HG02571 (cell line): Measurements from ENCODE around the gene NCKAP5.

Source experiments
- ATAC-seq: cut with Tn5 transposase; IDR thresholded peaks from one replicate; pipeline ENCODE4 v1.9.1; 2021; ENCODE audit warnings: mild to moderate bottlenecking, moderate library complexity; ENCODE audit not compliant: unreplicated experiment

NCKAP5 gene

DNA sequence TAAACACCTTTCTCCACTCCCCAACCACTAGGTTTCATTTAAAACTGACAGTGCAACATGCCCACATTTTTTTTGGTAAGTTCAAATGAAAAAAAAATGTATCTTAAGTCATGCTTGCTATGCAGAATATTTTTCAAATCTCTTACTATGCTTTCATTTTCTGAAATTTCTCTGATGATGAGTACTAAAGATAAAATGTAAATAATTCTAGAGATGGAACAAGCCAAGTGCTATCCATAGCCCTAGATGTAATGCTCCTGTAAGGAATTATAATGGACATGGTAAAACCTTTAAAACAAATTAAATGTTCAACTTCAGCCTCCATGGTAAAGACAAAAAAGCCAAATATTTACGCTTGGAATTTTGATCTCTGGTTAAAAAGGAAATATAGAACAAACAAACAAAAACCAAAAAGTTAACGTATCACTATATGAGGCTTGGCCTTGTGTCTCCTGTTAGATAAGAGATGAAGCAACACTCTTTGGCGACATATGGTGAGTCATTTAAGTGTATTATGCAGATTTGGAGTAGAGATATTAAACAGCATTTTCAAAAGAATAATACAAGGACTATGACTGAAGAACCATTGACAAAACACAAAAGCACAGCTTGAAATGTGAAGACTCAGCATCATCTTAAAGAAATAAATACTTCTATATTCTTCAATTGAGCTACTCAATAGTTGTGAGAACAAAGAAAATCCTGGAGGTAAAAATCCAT is 506.2 kb downstream of the NCKAP5 start:
- no peak for ATAC-seq

DNA sequence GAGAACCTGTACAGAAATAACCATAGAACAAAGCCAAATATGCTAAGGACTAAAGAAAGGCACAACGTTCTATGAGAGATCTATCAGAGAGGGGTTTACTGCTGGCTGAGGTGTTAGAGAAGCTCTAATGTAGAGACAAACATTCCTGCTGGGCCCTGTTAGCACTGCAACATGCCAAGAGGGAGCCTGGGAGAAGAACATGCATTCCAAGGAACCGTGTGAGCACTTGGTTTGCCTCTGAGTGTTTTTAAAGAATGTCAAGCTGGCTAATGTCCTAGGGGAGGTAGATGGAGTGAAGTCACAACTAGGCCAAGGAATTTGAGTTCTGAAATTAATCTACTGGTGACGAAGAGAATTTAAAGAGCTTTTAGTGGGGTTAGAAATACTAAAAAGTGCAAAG is 514.0 kb downstream of the NCKAP5 start:
- no peak for ATAC-seq

DNA sequence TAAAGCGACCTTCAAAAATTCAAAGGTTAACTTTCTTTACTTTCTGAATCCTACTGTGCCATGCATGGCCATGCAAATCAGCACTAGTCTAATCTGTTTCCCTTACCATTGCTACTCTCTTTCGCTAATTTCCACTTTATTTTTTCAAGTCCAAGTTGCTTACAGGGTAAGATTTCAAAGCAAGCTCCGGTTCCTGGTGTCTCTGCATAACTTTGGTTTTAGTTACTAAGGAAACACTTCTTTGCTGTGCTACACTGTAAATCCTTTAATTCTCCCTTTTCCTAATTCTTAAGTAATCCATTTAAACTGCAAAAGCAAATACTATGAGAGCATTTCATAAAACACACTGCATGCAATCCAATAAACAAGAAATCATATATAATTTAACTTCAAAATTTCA is 514.7 kb downstream of the NCKAP5 start:
- ATAC-seq = no peak

DNA sequence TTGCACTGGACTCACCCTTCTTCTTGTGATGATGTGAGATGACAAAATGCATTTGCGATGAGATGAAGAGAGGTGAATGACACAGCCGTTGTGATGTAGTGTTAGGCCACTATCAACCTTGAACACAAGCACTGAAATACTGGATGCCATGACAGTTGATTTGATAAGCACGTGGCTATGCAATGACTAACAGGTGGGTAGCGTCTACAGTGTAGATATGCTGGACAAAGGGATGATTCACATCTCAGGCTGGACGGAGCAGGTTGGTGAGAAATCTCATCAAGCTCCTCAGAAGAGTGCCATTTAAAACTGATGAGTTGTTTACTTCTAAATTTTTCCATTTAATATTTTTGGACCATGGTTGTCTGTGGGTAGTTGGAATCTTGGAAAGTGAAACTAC is 522.5 kb downstream of the NCKAP5 start:
- ATAC-seq = no peak

DNA sequence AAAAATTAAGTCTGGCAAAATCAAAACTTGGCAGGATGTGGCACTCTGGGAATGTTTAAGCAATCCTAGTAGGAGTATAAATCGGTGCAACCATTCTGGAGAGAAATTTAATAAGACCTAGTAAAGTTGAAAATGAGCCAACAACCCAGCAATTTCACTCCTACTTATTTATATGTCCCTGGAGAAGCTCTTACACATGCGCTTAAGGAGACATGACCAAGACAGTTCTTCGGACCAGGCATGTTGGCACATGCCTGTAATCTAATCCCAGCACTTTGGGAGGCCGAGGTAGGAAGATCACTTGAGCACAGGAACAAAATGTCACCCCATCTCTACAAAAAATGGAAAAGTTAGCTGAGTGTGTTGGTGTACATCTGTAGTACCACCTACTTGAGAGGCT is 523.7 kb downstream of the NCKAP5 start:
- ATAC-seq = no peak

- ATAC-seq = no peak
Measured at GRCh38 chr2:133040170-133040569, 528.1 kb downstream of the NCKAP5 start.

GRCh38 chr2:133039531-133039930 is 528.7 kb downstream of the NCKAP5 start:
- ATAC-seq = no peak

DNA sequence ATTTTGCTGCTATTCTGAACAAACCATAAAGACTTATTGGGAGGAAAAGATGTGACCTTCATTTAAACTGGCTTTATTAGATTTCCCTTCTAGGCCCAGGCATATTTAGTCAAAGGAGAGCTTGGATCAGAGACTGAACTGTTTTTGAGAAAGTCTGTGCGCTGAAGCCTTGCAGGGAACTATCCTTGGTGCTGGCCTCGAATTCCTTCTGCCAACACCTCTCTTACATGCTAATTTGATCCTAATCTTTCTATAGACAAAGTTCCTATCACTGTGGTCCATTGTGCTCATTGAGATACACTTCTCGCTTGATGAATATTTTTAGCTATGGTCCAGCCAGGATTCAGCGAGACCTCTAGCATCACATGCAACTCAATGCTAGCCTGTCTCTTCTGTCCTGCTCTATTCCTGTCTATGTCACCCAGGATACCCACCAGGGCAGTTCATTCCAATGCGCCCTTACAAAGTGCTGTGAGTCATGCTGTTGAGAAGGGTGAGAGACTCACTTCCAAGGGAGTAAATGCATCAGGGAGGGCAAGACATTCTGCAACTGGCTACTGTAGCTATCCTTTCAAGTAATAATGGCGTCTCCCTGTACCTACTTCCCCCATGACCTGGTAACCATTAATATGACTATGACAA is 541.6 kb downstream of the NCKAP5 start:
- ATAC-seq = no peak

DNA sequence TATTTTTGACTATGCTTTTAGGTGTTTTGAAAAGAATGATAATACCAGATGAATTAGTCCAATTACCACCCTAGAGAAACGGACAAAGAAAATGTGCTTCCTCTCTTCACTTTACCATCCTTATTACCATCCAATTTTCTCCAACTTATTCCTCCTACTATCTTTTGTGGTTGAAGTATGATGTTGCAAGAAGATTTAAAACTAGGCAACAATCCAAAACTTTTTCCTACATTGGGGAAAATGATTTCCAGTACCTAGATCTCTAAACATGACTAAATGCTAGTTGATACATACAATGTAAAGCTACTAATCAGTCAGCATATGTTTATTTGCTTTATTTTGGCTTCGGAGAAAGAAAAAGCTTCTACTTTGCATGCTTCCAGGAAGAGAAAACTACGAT is 543.3 kb downstream of the NCKAP5 start:
- no peak for ATAC-seq

DNA sequence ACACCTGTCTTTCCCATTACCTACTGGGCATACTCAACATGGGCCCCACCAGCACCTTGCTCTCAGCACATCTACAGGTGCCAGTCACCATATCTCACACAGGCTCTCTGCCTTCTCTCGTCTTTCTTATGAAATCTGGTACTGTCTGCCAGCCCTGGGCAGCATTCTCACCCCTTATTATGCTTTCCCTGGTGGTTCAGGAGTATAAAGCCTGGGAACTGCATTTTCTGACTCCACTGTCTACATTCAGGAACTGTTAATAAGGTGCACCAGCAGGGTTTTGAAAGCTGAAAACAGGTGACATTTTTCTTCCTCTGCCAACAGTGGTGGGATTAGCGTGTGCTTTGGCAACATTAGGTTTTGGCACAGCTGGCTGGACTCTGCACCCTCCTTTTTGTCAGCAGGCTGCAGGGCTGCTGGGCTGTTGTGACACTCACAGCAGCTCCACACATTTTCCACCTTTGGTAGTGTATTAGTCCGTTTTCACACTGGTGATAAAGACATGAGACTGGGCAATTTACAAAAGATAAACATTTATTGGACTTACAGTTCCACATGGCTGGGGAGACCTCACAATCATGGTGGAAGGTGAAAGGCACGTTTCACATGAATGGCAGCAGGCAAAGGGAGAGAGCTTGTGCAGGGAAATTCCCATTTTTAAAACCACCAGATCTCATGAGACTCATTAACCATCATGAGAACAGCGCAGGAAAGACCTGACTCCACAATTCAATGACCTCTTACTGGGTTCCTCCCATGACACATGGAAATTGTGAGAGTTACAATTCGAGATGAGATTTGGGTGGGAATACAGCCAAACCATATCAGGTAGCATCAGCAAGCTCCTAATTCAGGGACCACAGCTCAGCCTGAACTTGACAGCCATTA is 555.2 kb downstream of the NCKAP5 start:
- ATAC-seq = no peak

GRCh38 chr2:133004623-133005022 is 563.6 kb downstream of the NCKAP5 start:
- no peak for ATAC-seq

DNA sequence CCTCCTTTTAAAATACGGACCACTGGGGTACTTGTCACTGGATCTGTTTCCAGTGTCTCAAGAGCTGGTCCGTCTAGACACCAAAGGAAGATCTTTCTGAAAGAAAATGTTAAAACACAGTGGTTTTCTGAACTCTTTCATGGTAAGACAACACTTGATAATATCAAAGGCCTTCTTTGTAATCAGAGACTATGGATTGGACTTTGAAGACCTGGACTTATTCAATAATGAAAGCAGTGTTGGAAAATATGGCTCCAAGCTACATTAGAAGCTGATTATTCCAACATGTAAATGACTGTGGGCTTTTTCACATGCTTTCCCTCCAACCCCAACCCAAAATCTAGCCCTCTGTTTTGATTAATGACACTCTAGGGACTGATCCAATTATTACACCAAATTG is 568.8 kb downstream of the NCKAP5 start:
- ATAC-seq = no peak

GRCh38 chr2:132998221-132998620 is 570.0 kb downstream of the NCKAP5 start:
- ATAC-seq = no peak

GRCh38 chr2:132991471-132992045 is 576.7 kb downstream of the NCKAP5 start:
- no peak for ATAC-seq

DNA sequence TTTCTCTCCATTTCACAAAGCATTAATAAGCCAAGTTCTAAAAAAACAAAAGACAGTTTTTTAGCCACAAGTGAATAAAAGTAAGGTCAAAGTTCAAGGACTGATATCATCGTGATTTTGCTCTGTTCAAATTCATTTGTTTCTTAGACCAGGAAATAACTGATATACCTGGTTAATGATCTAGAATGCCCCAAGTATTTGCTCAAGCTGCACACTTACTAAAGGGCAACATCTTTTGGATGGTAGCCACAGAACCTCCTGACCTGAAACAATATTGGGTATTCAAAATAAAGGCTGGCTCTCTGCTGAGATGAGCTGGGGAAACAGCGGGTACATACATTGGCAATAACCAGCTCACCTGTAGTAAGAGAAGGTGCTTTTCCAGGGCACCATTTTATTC is 583.5 kb downstream of the NCKAP5 start:
- ATAC-seq = no peak

DNA sequence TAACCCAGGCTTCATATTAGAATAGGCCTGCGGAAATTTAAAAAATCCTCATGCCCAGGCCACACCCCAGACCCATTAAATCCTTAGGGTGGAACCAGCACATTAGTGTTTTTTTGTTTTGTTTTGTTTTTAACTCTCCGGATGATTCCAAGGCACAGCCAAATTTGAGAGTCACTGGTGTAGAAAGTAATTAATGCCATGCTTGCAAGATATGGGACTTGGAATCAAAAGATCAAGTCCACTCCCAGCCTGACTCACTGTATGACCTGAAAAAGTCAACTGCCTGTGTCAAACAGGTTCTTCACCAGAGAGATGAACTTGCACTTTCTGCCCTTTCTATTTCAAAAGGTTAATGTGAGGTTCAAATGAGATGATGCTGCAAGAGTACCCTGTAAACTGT is 588.0 kb downstream of the NCKAP5 start:
- ATAC-seq = no peak

- no peak for ATAC-seq
Measured at GRCh38 chr2:132979339-132980093, 588.7 kb downstream of the NCKAP5 start.

GRCh38 chr2:132978840-132979239 is 589.4 kb downstream of the NCKAP5 start:
- no peak for ATAC-seq

DNA sequence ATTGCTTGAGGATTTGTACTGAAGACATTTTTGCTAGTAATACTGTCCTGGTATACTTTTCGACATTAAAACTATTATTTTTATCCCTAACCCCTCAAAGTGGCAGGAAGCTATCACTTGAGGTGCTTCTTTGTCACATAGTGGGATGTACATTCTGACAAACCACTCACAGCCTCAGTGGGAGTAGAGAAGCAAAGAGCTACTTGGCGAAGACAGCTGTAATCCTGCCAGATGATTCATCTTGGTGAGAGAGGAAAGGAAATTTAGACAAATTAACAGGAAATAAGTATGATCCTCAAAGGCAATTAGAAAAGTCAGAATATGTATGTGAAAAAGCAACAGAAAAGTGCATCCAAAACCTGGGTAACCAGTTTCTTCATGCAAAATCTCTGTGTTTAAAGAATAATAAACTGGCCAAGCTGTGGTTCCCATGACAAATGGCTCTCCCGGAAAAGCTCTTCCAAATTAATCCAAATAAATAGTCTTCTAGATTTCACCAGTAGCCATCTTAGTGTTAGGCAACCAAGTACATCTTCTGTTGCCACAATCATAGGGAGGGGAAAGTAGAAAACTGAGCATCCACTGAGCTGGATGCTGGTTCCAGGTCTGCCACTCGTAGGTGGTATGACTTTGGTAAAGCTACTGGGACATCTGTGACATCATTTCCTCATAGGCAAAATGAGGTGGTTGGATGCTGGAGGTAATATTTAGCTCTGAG is 590.3 kb downstream of the NCKAP5 start:
- ATAC-seq = no peak
